Prostate gland (tissue), 2 donors: ENCODE data around the gene SYTL5.

Experiments used
- CTCF ChIP-seq, 4 experiments: fragments of 200-600 bp in 2 of 4; fragments of 450-650 bp in 2 of 4; sonication (generic) in 2 of 4; IDR thresholded peaks; 1 replicate in 3 of 4; 2 replicates in 1 of 4; pipeline ENCODE4 v1.5.1; 2016 to 2019; ENCODE audit warnings: antibody characterized with exemption in 4 of 4, mild to moderate bottlenecking in 2 of 4, moderate library complexity in 2 of 4
- POLR2A ChIP-seq: fragments of 450-650 bp; IDR thresholded peaks from one replicate; pipeline ENCODE4 v1.6.1; 2016; ENCODE audit warnings: antibody characterized with exemption, mild to moderate bottlenecking
- POLR2AphosphoS5 ChIP-seq: sonication (generic); formaldehyde crosslinking; IDR thresholded peaks from one replicate; pipeline ENCODE4 v1.6.1; 2017; ENCODE audit warnings: antibody characterized with exemption

- TF ChIP-seq POLR2A (no peak), CTCF (IDR thresholded peaks at IDR 0.05) (no peak), POLR2AphosphoS5 (no peak)
These were observed 7.6 kb upstream of the SYTL5 start for GRCh38 chrX:37998586-37999262.
